Measurements from ENCODE around the gene WLS. TPM values are rescaled to one million over a fixed set of nuclear protein-coding genes. Genes with fewer than 3 reads are reported as not detected.

WLS gene
- total RNA-seq, 1 experiment from 2014 or later: 19.8 TPM

GRCh38 chr1:68254667-68255226 lies 22.4 kb upstream of the WLS start:
- BruUV-seq (replicated peaks): no TSS peak
- H3K9me2 ChIP-seq (ENCODE audit: insufficient read depth): 0 out of 2 replicates have a peak, but pooled peaks cover 3% of the 10 kb centered on the region
- no peaks in the 10 kb centered on the region for H3K36me3 ChIP-seq (ENCODE audit: low read depth)
- TF ChIP-seq EZH2 (IDR thresholded peaks at IDR 0.05; ENCODE audit: low read depth) (no peak), CTCF (conservative IDR thresholded peaks at IDR 0.05) (no peak)
- H3K27ac ChIP-seq: no peak overlapping the region
- ChIA-PET POLR2A (ENCODE audit: unreplicated experiment) (interaction anchor here (0.6 kb wide), 1 partner anchor 112 kb away, joined by 3 read pairs; no protein-coding TSS in a partner anchor), CTCF (no interaction called here)
- H3K4me2 ChIP-seq: no peak overlapping the region
- no peak overlapping the region for H2AFZ ChIP-seq
- H3F3A ChIP-seq (ENCODE audit: insufficient read depth, low read depth): no peaks in the 10 kb centered on the region
- no peak for DNase-seq
- H4K20me1 ChIP-seq (ENCODE audit: insufficient read depth): no peaks in the 10 kb centered on the region
- no peaks in the 10 kb centered on the region for H3K79me2 ChIP-seq (ENCODE audit: low read depth)
- no peak overlapping the region for H3K4me3 ChIP-seq
- no peaks in the 10 kb centered on the region for H3K4me1 ChIP-seq (replicated peaks; ENCODE audit: insufficient read depth)
- no peaks in the 10 kb centered on the region for H3K9me3 ChIP-seq (ENCODE audit: insufficient read depth, low read depth)
- intact Hi-C loops (cut with micrococcal nuclease; ENCODE audit: unreplicated experiment): no loop called here
- no peaks in the 10 kb centered on the region for H3K27me3 ChIP-seq (ENCODE audit: insufficient read depth, low read depth)

- no peaks in the 10 kb centered on the region for H3F3A ChIP-seq (ENCODE audit: insufficient read depth, low read depth)
- POLR2A ChIA-PET (ENCODE audit: unreplicated experiment): no interaction called here
- H2AFZ ChIP-seq: no peak overlapping the region
- intact Hi-C loops (cut with micrococcal nuclease; ENCODE audit: unreplicated experiment): loop anchor here (10.0 kb wide), 1 partner anchor 108 kb away; no protein-coding TSS in a partner anchor
- H3K4me1 ChIP-seq (replicated peaks; ENCODE audit: insufficient read depth): peaks cover 6% of the 10 kb centered on the region; the same call in 1 of the 2 replicates
- no peak overlapping the region for H3K4me3 ChIP-seq
- H3K36me3 ChIP-seq (ENCODE audit: low read depth): no peaks in the 10 kb centered on the region
- H3K9me2 ChIP-seq (ENCODE audit: insufficient read depth): no peaks in the 10 kb centered on the region
- H3K9me3 ChIP-seq (ENCODE audit: insufficient read depth, low read depth): no peaks in the 10 kb centered on the region
- H3K27ac ChIP-seq: no peak overlapping the region
- no peaks in the 10 kb centered on the region for H4K20me1 ChIP-seq (ENCODE audit: insufficient read depth)
- H3K4me2 ChIP-seq: no peak overlapping the region
- no TSS peak for BruUV-seq (replicated peaks)
- H3K79me2 ChIP-seq (ENCODE audit: low read depth): no peaks in the 10 kb centered on the region
- no peak for DNase-seq
- TF ChIP-seq CTCF (conservative IDR thresholded peaks at IDR 0.05) (no peak), EZH2 (IDR thresholded peaks at IDR 0.05; ENCODE audit: low read depth) (no peak)
- CTCF ChIA-PET: no interaction called here
- peaks cover 4% of the 10 kb centered on the region for H3K27me3 ChIP-seq (ENCODE audit: insufficient read depth, low read depth)
Observed at GRCh38 chr1:68237040-68237439, 4.7 kb upstream of the WLS start.

- H3K4me1 ChIP-seq (replicated peaks; ENCODE audit: insufficient read depth): peaks cover 6% of the 10 kb centered on the region; the same call in 1 of the 2 replicates
- no peaks in the 10 kb centered on the region for H3K9me2 ChIP-seq (ENCODE audit: insufficient read depth)
- no peaks in the 10 kb centered on the region for H3K9me3 ChIP-seq (ENCODE audit: insufficient read depth, low read depth)
- H3K4me3 ChIP-seq: no peak overlapping the region
- H3K27ac ChIP-seq: no peak overlapping the region
- no peaks in the 10 kb centered on the region for H4K20me1 ChIP-seq (ENCODE audit: insufficient read depth)
- BruUV-seq (replicated peaks): no TSS peak
- H3K4me2 ChIP-seq: no peak overlapping the region
- H3K79me2 ChIP-seq (ENCODE audit: low read depth): no peaks in the 10 kb centered on the region
- H3F3A ChIP-seq (ENCODE audit: insufficient read depth, low read depth): no peaks in the 10 kb centered on the region; the same call in 1 of the 2 replicates
- no peak overlapping the region for H2AFZ ChIP-seq
- no peak for TF ChIP-seq CTCF (conservative IDR thresholded peaks at IDR 0.05)
- no peak for TF ChIP-seq EZH2 (IDR thresholded peaks at IDR 0.05; ENCODE audit: low read depth)
- CTCF ChIA-PET: no interaction called here
- peaks cover 4% of the 10 kb centered on the region for H3K27me3 ChIP-seq (ENCODE audit: insufficient read depth, low read depth)
- POLR2A ChIA-PET (ENCODE audit: unreplicated experiment): no interaction called here
- DNase-seq: peak in 1 of 2 experiments; percentile 41
- H3K36me3 ChIP-seq (ENCODE audit: low read depth): no peaks in the 10 kb centered on the region
- intact Hi-C loops (cut with micrococcal nuclease; ENCODE audit: unreplicated experiment): loop anchor here (10.0 kb wide), 1 partner anchor 111 kb away; no protein-coding TSS in a partner anchor
Observed at GRCh38 chr1:68234094-68234493, 1.8 kb upstream of the WLS start.
